HepG2 (cell line): ENCODE results near the gene ULK4.

Experiments used
- CC2D1A ChIP-seq: sonication (generic); formaldehyde crosslinking; IDR thresholded peaks from 2 replicates; pipeline ENCODE4 v1.8.1; 2023; ENCODE audit warnings: mild to moderate bottlenecking, missing genetic modification reagents
- PBX3 ChIP-seq: sonication (generic); formaldehyde crosslinking; IDR thresholded peaks from 2 replicates; pipeline ENCODE4 v1.8.1; 2023; ENCODE audit warnings: missing genetic modification reagents, inconsistent platforms, borderline replicate concordance
- POLR2A ChIP-seq, 2 experiments: IDR thresholded peaks; 2 replicates each; pipeline ENCODE4 v1.6.1; 2011; ENCODE audit warnings: low read depth in 2 of 2, low read length in 2 of 2, mild to moderate bottlenecking in 1 of 2, moderate library complexity in 1 of 2; ENCODE audit not compliant: insufficient read depth in 1 of 2
- SCMH1 ChIP-seq: sonication (generic); formaldehyde crosslinking; IDR thresholded peaks from 2 replicates; pipeline ENCODE4 v1.9.0; 2021; ENCODE audit warnings: missing genetic modification reagents, mild to moderate bottlenecking, borderline replicate concordance
- SMAD3 ChIP-seq: sonication (generic); formaldehyde crosslinking; IDR thresholded peaks from 2 replicates; pipeline ENCODE4 v1.4.0; 2020; ENCODE audit warnings: missing genetic modification reagents
- SMARCE1 ChIP-seq: fragments of 450-650 bp; IDR thresholded peaks from 2 replicates; pipeline ENCODE4 v1.6.1; 2017; ENCODE audit warnings: borderline replicate concordance
- TMF1 ChIP-seq: sonication (generic); formaldehyde crosslinking; IDR thresholded peaks from 2 replicates; pipeline ENCODE4 v1.8.1; 2022; ENCODE audit warnings: low read depth, missing genetic modification reagents
- ZNF230 ChIP-seq: sonication (generic); formaldehyde crosslinking; IDR thresholded peaks from 2 replicates; pipeline ENCODE4 v1.4.0; 2020; ENCODE audit warnings: mild to moderate bottlenecking, missing genetic modification reagents
- ZNF274 ChIP-seq: sonication (generic); formaldehyde crosslinking; IDR thresholded peaks from 2 replicates; pipeline ENCODE4 v1.5.1; 2020; ENCODE audit warnings: mild to moderate bottlenecking, missing genetic modification reagents
- ZNF629 ChIP-seq: sonication (generic); formaldehyde crosslinking; conservative IDR thresholded peaks from 2 replicates; pipeline ENCODE4 v1.5.0; 2020; ENCODE audit warnings: missing genetic modification reagents
- ZNF652 ChIP-seq: IDR thresholded peaks from 2 replicates; pipeline ENCODE4 v1.6.1; 2016; ENCODE audit warnings: low read depth, borderline replicate concordance

- TF ChIP-seq ZNF230 = no peak
- TF ChIP-seq SMARCE1 = no peak
- no peak for TF ChIP-seq TMF1 (CRISPR knock-in tag)
- no peak for TF ChIP-seq ZNF652 (CRISPR knock-in tag)
- TF ChIP-seq POLR2A (IDR thresholded peaks at IDR 0.05; ENCODE audit: insufficient read depth in 1 of 2, low read depth in 2 of 2, low read length in 2 of 2) = no peak
- TF ChIP-seq PBX3 = no peak
- TF ChIP-seq CC2D1A (CRISPR knock-in tag) = no peak
- TF ChIP-seq ZNF274 = no peak
- no peak for TF ChIP-seq SCMH1
- no peak for TF ChIP-seq SMAD3 (CRISPR knock-in tag)
- TF ChIP-seq ZNF629 (CRISPR knock-in tag) = no peak
Measured at GRCh38 chr3:41701191-41701698, 260.7 kb downstream of the ULK4 start.
